Measurements from ENCODE around the gene APPBP2.

The APPBP2 gene

GRCh38 chr17:60412701-60413100 lies 113.3 kb downstream of the APPBP2 start:
- Mint-ChIP-seq H3K4me3 (no peak overlapping the region), H3K9me3 (peaks cover 10% of the 10 kb centered on the region)

DNA sequence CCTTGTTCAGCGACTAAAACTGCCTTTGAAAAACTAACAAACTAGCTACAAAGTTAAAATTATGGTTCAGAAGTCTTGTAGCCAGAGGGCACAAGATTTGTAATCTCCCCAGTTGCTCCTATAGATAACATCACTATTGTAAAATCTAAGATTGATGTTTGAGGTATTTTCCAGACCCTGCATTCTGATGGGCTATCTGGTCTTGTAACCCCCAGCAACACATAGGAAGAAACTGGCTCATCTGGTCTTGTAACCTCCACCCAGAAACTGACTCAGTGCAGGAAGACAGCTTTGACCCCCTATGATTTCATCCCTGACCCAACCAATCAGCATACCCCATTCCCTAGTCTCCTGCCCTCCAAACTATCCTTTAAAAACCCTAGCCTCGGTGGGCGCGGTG lies 116.0 kb downstream of the APPBP2 start:
- no peak overlapping the region for H3K27ac Mint-ChIP-seq
- no peak overlapping the region for H3K4me3 Mint-ChIP-seq
- no peaks in the 10 kb centered on the region for H3K36me3 Mint-ChIP-seq (ENCODE audit: low read depth)
- H3K4me1 Mint-ChIP-seq, result no peaks in the 10 kb centered on the region
- no peak for DNase-seq
- peaks cover 18% of the 10 kb centered on the region for H3K9me3 Mint-ChIP-seq
- no peak for TF ChIP-seq CTCF (IDR thresholded peaks at IDR 0.05)
- peaks cover 14% of the 10 kb centered on the region for H3K27me3 Mint-ChIP-seq (ENCODE audit: low read depth, poor library complexity)

More at GRCh38 chr17:60412701-60413100, 113.3 kb downstream of the APPBP2 start:
- H3K4me1 Mint-ChIP-seq, result no peaks in the 10 kb centered on the region
- DNase-seq, result no peak
- H3K27me3 Mint-ChIP-seq (ENCODE audit: low read depth, poor library complexity), result peaks cover 20% of the 10 kb centered on the region
- no peak for TF ChIP-seq CTCF (IDR thresholded peaks at IDR 0.05)
- H3K36me3 Mint-ChIP-seq (ENCODE audit: low read depth), result no peaks in the 10 kb centered on the region
- H3K27ac Mint-ChIP-seq, result no peak overlapping the region

GRCh38 chr17:60406887-60407286 lies 119.2 kb downstream of the APPBP2 start:
- Mint-ChIP-seq H3K9me3 (peaks cover 18% of the 10 kb centered on the region), H3K4me3 (no peak overlapping the region), H3K4me1 (no peaks in the 10 kb centered on the region), H3K36me3 (ENCODE audit: low read depth) (no peaks in the 10 kb centered on the region), H3K27ac (no peak overlapping the region), H3K27me3 (ENCODE audit: low read depth, poor library complexity) (peaks cover 13% of the 10 kb centered on the region)
- no peak for TF ChIP-seq CTCF (IDR thresholded peaks at IDR 0.05)
- DNase-seq, result no peak

GRCh38 chr17:60403962-60404361 lies 122.1 kb downstream of the APPBP2 start:
- Mint-ChIP-seq H3K27me3 (ENCODE audit: low read depth, poor library complexity) (peaks cover 13% of the 10 kb centered on the region), H3K27ac (no peak overlapping the region), H3K4me3 (no peak overlapping the region), H3K9me3 (peaks cover 11% of the 10 kb centered on the region), H3K4me1 (no peaks in the 10 kb centered on the region), H3K36me3 (ENCODE audit: low read depth) (no peaks in the 10 kb centered on the region)
- TF ChIP-seq CTCF (IDR thresholded peaks at IDR 0.05), result no peak
- DNase-seq, result no peak

- DNase-seq, result no peak
- TF ChIP-seq CTCF (IDR thresholded peaks at IDR 0.05), result no peak
- Mint-ChIP-seq H3K4me3 (no peak overlapping the region), H3K9me3 (peaks cover 8% of the 10 kb centered on the region), H3K36me3 (ENCODE audit: low read depth) (no peaks in the 10 kb centered on the region), H3K27ac (no peak overlapping the region), H3K27me3 (ENCODE audit: low read depth, poor library complexity) (peaks cover 10% of the 10 kb centered on the region), H3K4me1 (peaks cover under 1% of the 10 kb centered on the region)
Measured at GRCh38 chr17:60403523-60403810, 122.6 kb downstream of the APPBP2 start.

- DNase-seq, result no peak
- H3K9me3 Mint-ChIP-seq, result peaks cover under 1% of the 10 kb centered on the region
- H3K27ac Mint-ChIP-seq, result no peak overlapping the region
- H3K4me3 Mint-ChIP-seq, result no peak overlapping the region
- no peaks in the 10 kb centered on the region for H3K36me3 Mint-ChIP-seq (ENCODE audit: low read depth)
- no peak for TF ChIP-seq CTCF (IDR thresholded peaks at IDR 0.05)
- H3K4me1 Mint-ChIP-seq, result peaks cover 5% of the 10 kb centered on the region
- peaks cover 10% of the 10 kb centered on the region for H3K27me3 Mint-ChIP-seq (ENCODE audit: low read depth, poor library complexity)
Measured at GRCh38 chr17:60401819-60402218, 124.2 kb downstream of the APPBP2 start.

All from nephron progenitor cell (in vitro differentiated cells).